ENCODE data around the gene OR6M1.

The OR6M1 gene, protein sequence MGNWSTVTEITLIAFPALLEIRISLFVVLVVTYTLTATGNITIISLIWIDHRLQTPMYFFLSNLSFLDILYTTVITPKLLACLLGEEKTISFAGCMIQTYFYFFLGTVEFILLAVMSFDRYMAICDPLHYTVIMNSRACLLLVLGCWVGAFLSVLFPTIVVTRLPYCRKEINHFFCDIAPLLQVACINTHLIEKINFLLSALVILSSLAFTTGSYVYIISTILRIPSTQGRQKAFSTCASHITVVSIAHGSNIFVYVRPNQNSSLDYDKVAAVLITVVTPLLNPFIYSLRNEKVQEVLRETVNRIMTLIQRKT

DNA sequence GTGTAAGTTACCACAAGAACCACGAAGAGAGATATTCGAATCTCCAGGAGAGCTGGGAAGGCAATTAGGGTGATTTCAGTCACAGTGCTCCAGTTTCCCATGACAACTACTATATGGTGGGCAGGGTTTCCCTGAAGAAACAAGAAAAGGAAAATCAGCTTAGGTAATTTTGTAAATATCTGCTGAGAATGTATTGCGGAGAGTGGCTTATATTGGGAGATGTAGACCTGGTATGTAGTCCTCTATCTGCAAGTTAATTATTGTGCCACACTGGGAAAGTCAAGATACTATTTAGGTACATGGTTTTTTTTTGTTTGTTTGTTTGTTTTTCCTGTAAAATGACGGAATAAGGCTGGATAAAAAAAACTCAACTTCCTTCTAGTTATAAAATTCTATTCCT, at the start of gene OR6M1:
Gene OR6M1 (minus strand): TSS at position 101 of the 400 bp plus-strand sequence. CDS start 0 bp downstream, at position 101.
- no peak for DNase-seq (ENCODE audit: low read depth in 1 of 2, low spot score in 1 of 2)

DNA sequence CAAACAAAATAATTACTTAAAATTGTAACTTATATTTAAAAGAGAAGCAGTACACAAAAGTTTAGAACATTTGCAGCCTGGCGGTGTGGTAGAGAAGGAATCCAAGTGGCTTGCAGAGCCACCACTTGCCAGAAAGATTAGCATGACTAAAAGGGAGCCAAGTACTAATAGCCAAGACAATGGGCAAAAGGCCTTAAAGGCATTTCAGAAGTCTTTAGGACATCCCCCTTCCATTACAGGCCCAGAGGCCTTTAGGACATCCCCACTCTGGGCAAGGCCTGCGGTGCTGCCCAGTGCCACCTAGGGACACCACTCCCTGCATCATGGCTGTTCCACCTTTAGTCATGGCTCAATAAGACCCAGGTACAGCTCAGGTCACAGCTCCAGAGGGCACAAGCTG, 46.9 kb upstream of the OR6M1 start:
- no peak for DNase-seq (ENCODE audit: low read depth in 1 of 2, low spot score in 1 of 2)

DNA sequence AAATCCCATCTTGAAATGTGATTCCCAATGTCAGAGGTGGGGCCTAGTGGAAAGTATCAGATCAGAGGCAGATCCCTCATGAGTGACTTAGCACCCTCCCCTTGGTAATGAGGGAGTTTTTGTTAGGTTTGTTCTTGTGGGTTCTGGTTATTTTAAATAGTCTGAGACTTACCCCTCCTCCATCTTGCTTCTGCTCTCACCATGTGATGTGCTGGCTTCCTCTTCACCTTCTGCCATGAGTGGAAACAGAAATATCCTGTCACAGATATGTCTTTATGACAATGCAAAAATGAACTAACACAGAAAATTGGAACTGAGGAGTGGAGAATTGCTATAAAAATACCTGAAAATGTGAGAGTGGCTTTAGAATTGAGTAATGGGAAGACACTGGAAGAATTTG, 46.2 kb upstream of the OR6M1 start:
- no peak for DNase-seq (ENCODE audit: low read depth in 1 of 2, low spot score in 1 of 2)

DNA sequence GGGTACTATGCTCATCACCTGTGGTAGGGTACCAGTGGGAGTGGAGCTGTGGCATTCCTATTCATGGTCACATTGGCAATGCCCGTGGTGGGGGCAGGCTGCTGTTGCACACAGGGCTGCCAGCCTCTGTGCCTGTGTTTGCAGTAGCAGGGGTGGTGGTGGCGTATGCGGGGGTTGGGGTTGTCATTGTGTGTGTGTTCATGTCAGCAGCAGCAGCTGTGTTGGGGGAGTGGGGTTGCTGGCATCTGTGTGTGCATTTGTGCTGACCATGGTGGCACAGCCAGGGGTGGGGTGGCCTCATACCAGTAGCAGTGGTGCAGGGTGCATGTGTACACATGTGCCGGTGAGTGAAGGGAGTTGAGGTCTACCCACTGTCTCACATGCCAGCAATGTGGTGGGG, 45.0 kb upstream of the OR6M1 start:
- DNase-seq (ENCODE audit: low read depth in 1 of 2, low spot score in 1 of 2): no peak

DNA sequence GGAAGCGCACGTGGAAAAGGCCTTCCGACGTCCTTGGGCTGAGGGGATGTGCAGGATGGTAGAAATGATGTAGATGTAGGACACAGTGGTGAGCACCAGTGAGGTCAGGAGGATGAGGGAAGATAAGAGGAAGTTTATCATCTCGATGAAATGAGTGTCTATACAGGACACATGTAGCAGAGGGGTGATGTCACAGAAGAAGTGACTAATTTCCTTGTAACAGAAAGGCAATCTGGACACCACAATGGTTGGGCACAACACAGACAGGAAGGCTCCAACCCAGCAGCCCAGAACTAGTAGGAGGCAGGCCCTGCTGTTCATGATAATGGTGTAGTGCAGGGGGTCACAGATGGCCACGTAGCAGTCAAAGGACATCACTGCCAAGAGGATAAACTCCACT, 35.0 kb upstream of the OR6M1 start:
- DNase-seq (ENCODE audit: low read depth in 1 of 2, low spot score in 1 of 2): no peak

DNA sequence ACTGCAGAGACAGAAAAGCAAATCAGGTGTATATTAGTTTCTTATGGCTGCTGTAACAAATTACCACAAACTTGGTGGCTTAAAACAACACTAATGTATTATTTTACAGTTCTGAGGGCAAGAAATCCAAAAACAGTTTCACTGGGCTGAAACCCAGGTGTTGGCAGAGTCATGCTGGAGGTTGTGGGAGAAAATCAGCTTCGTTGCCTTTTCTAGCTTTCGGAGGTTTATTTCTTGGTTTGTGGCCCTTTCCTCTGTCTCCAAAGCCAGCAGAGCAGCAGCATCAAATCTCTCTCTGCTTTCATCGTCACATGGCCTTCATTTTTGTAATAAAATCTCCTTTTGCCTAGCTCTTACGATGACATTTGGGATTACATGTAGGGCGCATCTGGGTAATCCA, 33.0 kb upstream of the OR6M1 start:
- no peak for DNase-seq (ENCODE audit: low read depth in 1 of 2, low spot score in 1 of 2)

DNA sequence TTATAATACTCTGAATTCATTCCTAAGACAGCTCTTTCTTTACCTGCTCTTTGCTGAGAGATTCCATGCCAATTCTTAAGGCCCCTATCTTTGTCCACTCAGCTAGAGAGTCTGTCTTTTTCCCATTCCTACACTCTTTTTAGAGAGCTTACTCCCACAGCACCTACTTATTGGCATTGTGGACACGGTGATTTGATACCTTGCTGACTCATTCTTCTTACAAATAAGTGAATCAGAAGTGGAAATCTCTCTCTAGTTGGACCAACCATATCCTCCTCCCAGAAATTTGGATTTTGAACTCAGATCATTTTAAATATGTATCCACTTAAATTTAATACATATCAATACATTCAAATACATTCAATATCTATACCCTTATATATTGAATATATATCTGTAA, 32.5 kb upstream of the OR6M1 start:
- DNase-seq (ENCODE audit: low read depth in 1 of 2, low spot score in 1 of 2): no peak

DNA sequence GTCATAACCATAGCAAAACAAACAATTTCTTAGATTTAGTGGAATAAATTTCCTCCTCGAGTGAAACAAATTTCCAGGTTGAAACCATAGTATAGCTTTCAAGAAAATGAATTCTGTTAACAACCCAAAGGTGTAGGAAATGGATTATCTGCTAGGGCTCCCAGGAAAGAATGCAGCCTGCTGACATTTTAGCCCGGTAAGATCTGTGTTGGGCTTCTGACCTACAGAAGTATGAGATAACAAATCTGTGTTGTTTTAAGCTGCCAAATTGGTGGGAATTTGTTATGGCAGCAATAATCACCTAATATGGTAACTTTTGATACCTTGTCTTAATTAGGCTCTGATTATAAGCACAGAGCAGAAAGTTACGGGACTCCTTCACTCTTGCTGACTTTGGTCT, 32.0 kb upstream of the OR6M1 start:
- no peak for DNase-seq (ENCODE audit: low read depth in 1 of 2, low spot score in 1 of 2)

DNA sequence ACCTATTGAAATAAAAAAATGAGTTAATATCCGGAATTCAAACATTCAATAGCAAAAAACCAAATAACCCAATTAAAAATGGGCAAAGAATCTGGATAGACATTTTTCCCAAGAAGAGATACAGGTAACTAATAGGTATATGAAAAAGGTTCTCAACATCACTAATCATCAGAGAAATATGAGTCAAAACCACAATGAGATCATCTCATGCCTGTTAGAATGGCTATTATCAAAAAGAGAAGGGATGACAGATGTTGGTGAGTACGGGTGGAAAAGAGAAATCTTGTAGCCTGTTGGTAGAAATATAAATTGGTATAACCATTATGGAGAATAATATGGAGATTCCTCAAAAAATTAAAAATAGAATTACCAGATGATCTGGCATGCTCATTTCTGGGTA, 26.9 kb upstream of the OR6M1 start:
- DNase-seq (ENCODE audit: low read depth in 1 of 2, low spot score in 1 of 2): no peak

DNA sequence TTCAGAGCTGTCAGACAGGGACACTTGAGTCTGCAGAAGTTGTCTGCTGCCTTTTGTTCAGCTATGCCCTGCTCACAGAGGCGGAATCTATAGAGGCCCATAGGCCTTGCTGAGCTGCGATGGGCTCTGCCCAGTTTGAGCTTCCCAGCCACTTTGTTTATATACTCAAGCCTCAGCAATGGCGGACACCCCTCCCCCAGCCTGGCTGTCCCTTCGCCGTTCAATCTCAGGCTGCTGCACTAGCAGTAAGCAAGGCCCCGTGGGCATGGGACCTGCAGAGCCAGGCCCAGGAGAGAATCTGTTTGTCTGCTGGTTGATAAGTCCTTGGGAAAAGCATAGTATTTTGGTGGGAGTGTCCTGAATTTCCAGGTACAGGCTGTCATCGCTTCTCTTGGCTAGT, 23.6 kb upstream of the OR6M1 start:
- DNase-seq (ENCODE audit: low read depth in 1 of 2, low spot score in 1 of 2): no peak

DNA sequence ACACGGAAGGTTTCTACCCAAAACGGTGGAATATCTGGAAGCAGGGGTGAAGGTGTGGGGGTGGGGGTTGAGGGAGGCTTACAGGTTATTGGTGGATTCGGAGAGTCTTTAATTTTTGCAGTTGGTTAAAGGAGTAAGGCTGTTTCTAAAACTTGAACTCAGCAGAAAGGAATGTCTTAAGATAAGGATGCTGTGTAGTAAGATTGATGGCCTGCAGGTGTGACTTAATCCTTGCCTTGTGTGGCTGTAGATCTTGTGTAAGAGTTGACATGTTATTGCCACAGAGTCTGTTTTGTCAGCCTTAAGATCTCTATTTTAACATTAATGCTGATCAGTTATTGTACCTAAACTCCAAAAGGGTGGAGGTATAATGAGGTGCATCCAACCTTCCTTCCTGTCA, 16.4 kb upstream of the OR6M1 start:
- DNase-seq (ENCODE audit: low read depth in 1 of 2, low spot score in 1 of 2): no peak

DNA sequence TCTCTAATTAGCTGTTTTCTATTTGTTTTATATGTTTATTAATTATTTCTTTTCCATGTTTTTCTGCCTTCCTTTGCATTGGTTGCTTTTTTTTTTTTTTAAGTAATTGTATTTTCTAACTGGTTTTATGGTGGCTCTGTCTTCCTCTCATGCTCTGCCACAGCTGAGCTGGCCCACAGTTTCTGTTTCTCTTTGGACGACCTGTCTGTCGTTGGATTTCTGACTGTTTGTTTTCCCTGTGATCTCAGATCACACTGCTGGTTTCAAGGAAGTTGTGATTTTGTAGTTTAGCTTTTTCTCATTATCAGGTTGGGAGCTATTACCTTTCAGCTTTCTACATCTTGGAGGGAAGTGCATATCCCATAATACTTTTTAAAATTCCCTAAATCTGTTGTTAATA, 15.9 kb upstream of the OR6M1 start:
- DNase-seq (ENCODE audit: low read depth in 1 of 2, low spot score in 1 of 2): no peak

DNA sequence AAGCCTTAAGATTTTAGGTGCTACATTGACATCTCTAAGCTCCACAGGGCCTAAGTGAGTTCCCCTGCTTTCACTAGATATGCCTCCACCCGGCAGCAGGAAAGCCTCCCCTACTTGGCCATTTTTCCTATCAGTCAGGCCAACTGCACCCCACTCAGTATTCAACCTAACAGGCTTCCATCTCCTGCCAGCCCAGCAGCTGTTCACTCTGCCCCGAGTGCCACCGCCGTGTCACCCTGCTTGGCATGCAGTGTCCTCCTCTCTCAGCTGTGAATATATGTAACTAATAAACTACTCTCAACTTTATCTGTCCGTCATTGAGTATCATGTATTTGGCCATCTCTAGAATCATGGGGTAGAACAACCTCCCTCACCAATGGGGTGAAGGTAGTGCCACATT, 9.0 kb upstream of the OR6M1 start:
- DNase-seq (ENCODE audit: low read depth in 1 of 2, low spot score in 1 of 2): no peak

DNA sequence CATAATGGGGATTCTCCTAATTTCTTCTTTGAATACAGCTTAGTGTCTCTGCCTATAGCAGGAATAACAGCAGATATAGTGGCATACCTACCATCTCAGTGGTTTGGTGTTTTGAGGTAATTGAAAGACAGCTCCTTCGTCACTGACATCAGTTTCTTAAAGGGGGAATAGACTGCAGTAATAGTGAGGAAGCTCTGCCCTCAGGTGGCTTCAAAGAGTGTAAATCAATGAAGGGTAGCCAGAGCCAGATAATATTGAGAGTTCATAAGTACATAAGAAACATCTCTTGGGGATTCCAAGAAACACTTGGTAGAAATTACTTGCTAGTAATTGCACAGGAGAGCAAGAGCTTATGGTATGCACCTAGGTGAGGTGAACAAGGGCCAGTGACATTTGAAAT, 4.4 kb downstream of the OR6M1 start:
- DNase-seq (ENCODE audit: low read depth in 1 of 2, low spot score in 1 of 2): no peak

DNA sequence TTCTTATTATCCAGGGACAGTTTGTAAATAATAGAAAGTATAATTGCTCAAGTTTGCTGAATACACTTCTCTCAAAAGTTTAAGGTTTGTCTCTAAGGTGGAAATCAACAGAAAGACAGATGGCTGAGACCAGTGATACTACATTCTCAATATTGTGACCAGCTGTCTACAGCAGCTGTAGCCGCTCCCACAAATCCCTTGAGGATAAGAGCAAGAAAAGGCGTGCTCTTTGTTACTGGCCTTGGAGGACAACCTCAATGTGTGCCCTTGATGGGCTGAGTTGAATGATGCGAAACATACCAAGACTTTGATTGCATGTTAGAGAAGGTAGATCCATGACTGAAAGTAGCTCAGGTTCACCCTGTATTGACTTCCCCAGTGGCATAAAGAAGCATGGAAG, 6.1 kb downstream of the OR6M1 start:
- no peak for DNase-seq (ENCODE audit: low read depth in 1 of 2, low spot score in 1 of 2)

DNA sequence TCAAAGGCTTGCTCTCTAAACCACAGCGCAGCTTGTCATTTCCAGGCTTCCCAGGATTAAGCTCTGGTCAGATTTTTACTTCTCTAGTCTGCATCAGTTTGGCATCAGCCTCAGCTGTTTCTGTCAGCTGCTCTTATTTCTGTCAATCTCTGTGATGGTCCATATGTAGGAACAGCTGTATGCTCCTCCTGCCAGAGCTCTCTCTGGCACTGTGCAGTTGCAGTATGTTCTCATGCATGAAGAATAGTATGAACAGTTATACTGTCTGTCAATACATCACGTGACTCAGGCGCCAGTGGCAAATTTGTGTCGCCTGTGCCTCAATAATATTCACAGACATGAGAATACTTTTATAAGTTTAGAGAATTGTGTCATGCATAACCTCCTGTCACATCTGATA, 6.7 kb downstream of the OR6M1 start:
- DNase-seq (ENCODE audit: low read depth in 1 of 2, low spot score in 1 of 2): no peak

DNA sequence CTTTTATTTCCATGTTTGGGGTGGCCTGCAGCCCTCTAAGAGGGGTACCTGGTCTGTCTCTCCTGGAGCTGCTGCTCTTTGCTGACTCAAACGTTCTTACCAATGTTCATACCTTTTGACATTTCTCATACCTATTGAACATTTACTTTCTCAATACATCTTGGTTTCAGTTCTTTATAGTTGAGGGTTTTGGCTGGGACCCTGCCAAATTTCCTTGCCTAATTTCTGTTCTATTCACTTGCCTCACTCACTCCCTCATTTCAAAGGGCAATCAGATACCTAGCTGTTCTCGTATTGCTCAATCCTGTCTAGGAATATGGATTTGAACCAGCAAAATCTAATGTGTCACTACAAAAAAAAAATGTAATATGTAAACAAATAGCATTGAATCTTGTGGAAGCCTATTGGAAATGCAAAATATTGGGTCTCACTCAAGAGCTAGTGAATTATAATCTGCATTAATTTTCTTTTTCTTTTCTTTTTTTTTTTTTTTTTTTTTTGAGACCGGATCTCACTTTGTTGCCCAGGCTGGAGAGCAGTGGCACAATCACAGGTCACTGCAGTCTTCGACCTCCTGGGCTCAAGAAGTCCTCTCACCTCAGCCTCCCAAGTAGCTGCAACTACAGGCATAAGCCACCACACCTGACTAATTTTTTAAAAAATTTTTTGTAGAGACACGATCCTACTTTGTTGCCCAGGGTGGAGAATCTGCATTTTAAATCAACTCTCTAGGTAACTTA, 7.5 kb downstream of the OR6M1 start:
- no peak for DNase-seq (ENCODE audit: low read depth in 1 of 2, low spot score in 1 of 2)

DNA sequence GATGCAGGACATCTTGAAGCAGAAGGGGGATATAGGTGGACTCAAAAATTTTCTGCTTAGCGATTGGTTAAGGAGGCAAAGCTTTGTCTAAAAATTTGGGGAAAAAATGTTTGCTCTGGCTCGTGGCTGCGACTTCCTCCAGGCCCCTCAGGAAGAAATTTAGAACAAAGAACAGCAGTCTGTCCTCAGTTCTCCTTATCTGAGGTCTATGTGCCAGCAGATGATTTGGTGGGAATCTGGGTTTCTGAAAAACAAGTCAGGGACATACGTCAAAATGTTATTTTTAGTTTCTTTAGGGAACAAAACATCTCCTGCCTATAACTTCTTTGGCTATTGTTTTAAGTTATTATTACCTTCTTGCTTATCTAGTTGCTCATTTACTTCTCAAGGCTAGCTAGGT, 8.1 kb downstream of the OR6M1 start:
- no peak for DNase-seq (ENCODE audit: low read depth in 1 of 2, low spot score in 1 of 2)

DNA sequence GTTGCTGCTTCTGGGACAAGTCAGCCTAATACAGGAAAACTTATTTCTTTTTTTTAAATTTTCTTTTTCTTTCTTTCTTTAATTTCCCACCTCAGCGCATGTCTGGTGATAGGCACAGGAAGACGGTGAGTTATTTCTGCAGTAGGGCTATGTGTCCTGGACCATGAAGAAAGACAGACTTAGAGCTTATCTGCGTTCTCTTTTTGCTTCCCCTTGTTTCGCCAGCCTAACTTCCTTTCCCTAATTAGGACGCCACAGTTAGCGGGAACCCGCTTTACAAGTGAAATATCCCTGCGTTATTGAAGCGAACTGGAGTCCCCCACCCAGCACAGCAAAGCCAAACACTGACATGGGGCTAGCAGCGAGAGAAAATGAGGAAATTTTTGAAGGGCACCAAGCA, 8.6 kb downstream of the OR6M1 start:
- DNase-seq (ENCODE audit: low read depth in 1 of 2, low spot score in 1 of 2): no peak

DNA sequence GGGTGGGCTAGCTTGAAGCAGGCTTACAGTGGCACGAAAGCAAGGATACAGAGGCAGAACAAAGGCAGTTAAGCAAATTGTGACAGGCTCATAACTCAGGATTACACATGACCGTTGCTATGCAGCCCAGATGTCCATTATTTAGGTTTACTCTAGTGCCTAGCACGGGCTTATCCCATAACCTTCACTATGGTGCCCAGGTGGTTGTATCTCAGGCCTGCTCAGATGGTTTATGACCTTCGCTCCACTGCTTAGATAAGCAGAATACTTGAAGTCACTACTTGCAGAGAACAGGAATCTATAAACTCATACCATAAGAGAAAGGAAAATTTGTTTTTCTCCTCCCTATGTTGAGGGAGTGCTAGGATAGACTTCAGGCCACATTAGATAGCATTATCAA, 9.0 kb downstream of the OR6M1 start:
- no peak for DNase-seq (ENCODE audit: low read depth in 1 of 2, low spot score in 1 of 2)

DNA sequence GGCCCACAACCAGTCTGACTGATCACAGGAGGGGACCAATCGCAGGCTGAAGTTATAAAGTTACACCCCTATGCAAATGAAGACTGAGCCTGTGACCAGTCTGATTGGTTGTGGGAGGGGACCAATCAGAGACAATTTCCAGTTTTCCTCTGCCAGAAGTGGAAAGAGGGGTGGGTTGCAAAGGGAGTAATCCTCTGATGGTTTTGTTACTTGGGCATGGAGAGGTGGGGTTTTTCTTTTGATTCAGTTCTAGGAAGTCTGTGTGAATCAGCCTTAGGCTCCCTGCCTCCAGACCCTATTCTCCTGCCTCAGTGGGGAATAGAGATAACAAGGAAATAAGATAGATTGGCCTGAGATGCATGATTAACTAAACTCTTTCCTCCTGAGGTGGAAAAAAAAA, 9.9 kb downstream of the OR6M1 start:
- no peak for DNase-seq (ENCODE audit: low read depth in 1 of 2, low spot score in 1 of 2)

DNA sequence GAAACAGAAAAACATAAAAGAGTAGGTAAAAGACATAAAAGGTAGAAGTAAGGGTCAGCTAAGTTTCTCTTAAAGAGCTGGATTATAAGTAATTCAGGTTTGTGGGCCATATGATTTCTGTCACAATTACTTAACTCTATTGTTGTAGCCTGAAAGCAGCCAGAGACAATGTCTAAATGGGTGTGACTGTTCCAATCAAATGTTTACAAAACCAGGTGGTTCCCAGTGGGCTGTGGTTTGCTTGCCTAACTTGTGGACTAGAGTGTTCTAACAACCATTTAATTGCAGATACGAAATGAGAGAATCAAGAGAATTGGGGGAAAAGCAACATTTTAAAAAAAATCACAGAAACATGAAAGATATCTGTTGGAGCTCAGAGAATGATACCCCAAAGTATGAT, 22.6 kb downstream of the OR6M1 start:
- DNase-seq (ENCODE audit: low read depth in 1 of 2, low spot score in 1 of 2): no peak

DNA sequence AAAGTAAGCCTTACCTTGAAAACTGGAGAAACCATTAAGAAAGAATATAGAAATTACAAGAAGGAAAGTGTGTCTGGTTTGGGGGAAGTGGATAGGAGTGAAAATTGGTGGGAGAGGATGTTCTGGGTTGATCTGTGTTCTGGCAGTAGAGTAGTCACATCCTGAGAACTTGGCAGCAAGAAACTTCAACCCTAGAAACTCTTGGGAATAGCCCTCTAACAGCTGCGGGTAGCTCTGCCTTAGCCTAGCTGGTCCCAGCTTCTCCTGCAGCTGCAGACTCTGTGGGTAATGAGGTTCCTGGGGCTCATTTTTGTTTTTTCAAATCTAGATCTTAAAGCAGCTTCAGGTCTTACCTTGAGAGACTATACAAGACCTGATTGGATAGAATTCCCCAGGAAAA, 27.6 kb downstream of the OR6M1 start:
- no peak for DNase-seq (ENCODE audit: low read depth in 1 of 2, low spot score in 1 of 2)
